HepG2 (cell line): ENCODE measurements around the gene CGREF1. TPM values are rescaled to one million over a fixed set of nuclear protein-coding genes. Genes with fewer than 3 reads are reported as not detected.

Source experiments
- ATF2 ChIP-seq: sonication (generic); formaldehyde crosslinking; IDR thresholded peaks from 2 replicates; pipeline ENCODE4 v1.4.0; 2020; ENCODE audit warnings: missing genetic modification reagents
- DMTF1 ChIP-seq: sonication (generic); formaldehyde crosslinking; IDR thresholded peaks from 2 replicates; pipeline ENCODE4 v1.4.0; 2020; ENCODE audit warnings: mild to moderate bottlenecking, missing genetic modification reagents
- EEA1 ChIP-seq: sonication (generic); formaldehyde crosslinking; IDR thresholded peaks from 2 replicates; pipeline ENCODE4 v1.5.1; 2020; ENCODE audit warnings: mild to moderate bottlenecking, missing genetic modification reagents, borderline replicate concordance
- FOSL1 ChIP-seq: sonication (generic); formaldehyde crosslinking; IDR thresholded peaks from 2 replicates; pipeline ENCODE4 v1.9.0; 2021; ENCODE audit warnings: missing genetic modification reagents, borderline replicate concordance
- FOXK1 ChIP-seq: sonication (generic); formaldehyde crosslinking; IDR thresholded peaks from 2 replicates; pipeline ENCODE4 v1.4.0; 2020; ENCODE audit warnings: low read depth, missing genetic modification reagents, borderline replicate concordance
- JDP2 ChIP-seq: sonication (generic); formaldehyde crosslinking; IDR thresholded peaks from 2 replicates; pipeline ENCODE4 v1.8.1; 2022; ENCODE audit warnings: missing genetic modification reagents, borderline replicate concordance
- KAT2B ChIP-seq: fragments of 150-350 bp; IDR thresholded peaks from 2 replicates; pipeline ENCODE4 v1.6.1; 2014; ENCODE audit warnings: low read depth, low read length, borderline replicate concordance
- MED8 ChIP-seq: sonication (generic); formaldehyde crosslinking; IDR thresholded peaks from 2 replicates; pipeline ENCODE4 v1.8.1; 2023; ENCODE audit warnings: mild to moderate bottlenecking, missing genetic modification reagents; ENCODE audit not compliant: insufficient replicate concordance
- MLLT10 ChIP-seq: sonication (generic); formaldehyde crosslinking; IDR thresholded peaks from 2 replicates; pipeline ENCODE4 v1.4.0; 2020; ENCODE audit warnings: missing genetic modification reagents
- PPARG ChIP-seq: conservative IDR thresholded peaks from 2 replicates; pipeline ENCODE4 v1.6.1; 2016; ENCODE audit warnings: missing biosample characterization, missing genetic modification reagents
- RXRB ChIP-seq: IDR thresholded peaks from 2 replicates; pipeline ENCODE4 v1.6.1; 2016; ENCODE audit warnings: borderline replicate concordance, missing genetic modification reagents, missing compliant biosample characterization
- SMAD3 ChIP-seq: sonication (generic); formaldehyde crosslinking; IDR thresholded peaks from 2 replicates; pipeline ENCODE4 v1.4.0; 2020; ENCODE audit warnings: missing genetic modification reagents
- ZFP62 ChIP-seq: sonication (generic); formaldehyde crosslinking; IDR thresholded peaks from 2 replicates; pipeline ENCODE4 v1.4.0; 2020; ENCODE audit warnings: missing genetic modification reagents
- ZKSCAN8 ChIP-seq: IDR thresholded peaks from 2 replicates; pipeline ENCODE4 v1.6.1; 2016; ENCODE audit warnings: borderline replicate concordance, missing genetic modification reagents, missing compliant biosample characterization
- ZNF101 ChIP-seq: sonication (generic); formaldehyde crosslinking; IDR thresholded peaks from 2 replicates; pipeline ENCODE4 v1.4.0; 2020; ENCODE audit warnings: mild to moderate bottlenecking, low read depth, missing genetic modification reagents, borderline replicate concordance
- ZNF230 ChIP-seq: sonication (generic); formaldehyde crosslinking; IDR thresholded peaks from 2 replicates; pipeline ENCODE4 v1.4.0; 2020; ENCODE audit warnings: mild to moderate bottlenecking, missing genetic modification reagents
- ZNF260 ChIP-seq: sonication (generic); formaldehyde crosslinking; IDR thresholded peaks from 2 replicates; pipeline ENCODE4 v1.4.0; 2020; ENCODE audit warnings: missing genetic modification reagents, low read depth, mild to moderate bottlenecking, borderline replicate concordance
- ZNF33A ChIP-seq: sonication (generic); formaldehyde crosslinking; IDR thresholded peaks from 2 replicates; pipeline ENCODE4 v1.5.1; 2020; ENCODE audit warnings: missing genetic modification reagents, mild to moderate bottlenecking, moderate library complexity, borderline replicate concordance
- ZNF713 ChIP-seq: sonication (generic); formaldehyde crosslinking; IDR thresholded peaks from 2 replicates; pipeline ENCODE4 v1.4.0; 2020; ENCODE audit warnings: mild to moderate bottlenecking, missing genetic modification reagents
- ZNF75D ChIP-seq: sonication (generic); formaldehyde crosslinking; IDR thresholded peaks from 2 replicates; pipeline ENCODE4 v1.8.1; 2023; ENCODE audit warnings: missing genetic modification reagents, mild to moderate bottlenecking, borderline replicate concordance
- polyA plus RNA-seq, 8 experiments: library from polyadenylated mRNA; depleted of rRNA in 3 of 8; stranded (reverse) in 7 of 8; unstranded in 1 of 8; fragments of >200 nt; fragmentation: Illumina TruSeq in 4 of 8; extraction: Trizol in 4 of 8; gene quantifications; 2 replicates each; pipeline versions ENCODE4 v1.2.1 to v1.2.3, GENCODE V29; 2011 to 2016; ENCODE audit warnings: low read depth in 4 of 8, missing spikeins in 1 of 8, mixed read lengths in 1 of 8; ENCODE audit not compliant: insufficient read depth in 1 of 8
- total RNA-seq, 5 experiments: library from RNA; depleted of rRNA; stranded (reverse); fragments of >200 nt; fragmentation: Illumina TruSeq; extraction: Trizol; gene quantifications; 2 replicates each; pipeline ENCODE4 v1.2.3, GENCODE V29; 2016; ENCODE audit warnings: low read depth in 1 of 5
- TF ChIP-seq, protein P1 (sequence below): sonication (generic); formaldehyde crosslinking; IDR thresholded peaks from 2 replicates; pipeline ENCODE4 v1.4.0; 2020; ENCODE audit warnings: missing genetic modification reagents, borderline replicate concordance
- TF ChIP-seq, protein P2 (sequence below): sonication (generic); formaldehyde crosslinking; IDR thresholded peaks from 2 replicates; pipeline ENCODE4 v1.8.1; 2023; ENCODE audit warnings: missing genetic modification reagents, mild to moderate bottlenecking, borderline replicate concordance
- TF ChIP-seq, protein P3 (sequence below): sonication (generic); formaldehyde crosslinking; IDR thresholded peaks from 2 replicates; pipeline ENCODE4 v1.5.1; 2020; ENCODE audit warnings: missing genetic modification reagents, mild to moderate bottlenecking, borderline replicate concordance

The CGREF1 gene
- total and polyA plus RNA-seq, 2 of the 13 experiments (the other 11 are each of a cell fraction or from before 2014, with no cell fraction given): 13.9 to 23.4 TPM

GRCh38 chr2:27118525-27119329 lies at the start of gene CGREF1 (continued):
- TF ChIP-seq ZNF101 (CRISPR knock-in tag) (no peak), ATF2 (no peak), MED8 (CRISPR knock-in tag) (no peak), SMAD3 (CRISPR knock-in tag) (no peak), ZNF260 (no peak), ZKSCAN8 (CRISPR knock-in tag) (no peak), ZNF33A (CRISPR knock-in tag) (no peak), PPARG (no peak), EEA1 (CRISPR knock-in tag) (no peak; the same call in 1 of the 2 replicates), KAT2B (no peak), ZFP62 (no peak), FOXK1 (CRISPR knock-in tag) (no peak), MLLT10 (CRISPR knock-in tag) (no peak), ZNF713 (CRISPR knock-in tag) (no peak), JDP2 (no peak), ZNF75D (CRISPR knock-in tag) (no peak), FOSL1 (CRISPR knock-in tag) (no peak), RXRB (no peak), DMTF1 (CRISPR knock-in tag) (no peak), ZNF230 (no peak)
- TF ChIP-seq, protein P1, sequence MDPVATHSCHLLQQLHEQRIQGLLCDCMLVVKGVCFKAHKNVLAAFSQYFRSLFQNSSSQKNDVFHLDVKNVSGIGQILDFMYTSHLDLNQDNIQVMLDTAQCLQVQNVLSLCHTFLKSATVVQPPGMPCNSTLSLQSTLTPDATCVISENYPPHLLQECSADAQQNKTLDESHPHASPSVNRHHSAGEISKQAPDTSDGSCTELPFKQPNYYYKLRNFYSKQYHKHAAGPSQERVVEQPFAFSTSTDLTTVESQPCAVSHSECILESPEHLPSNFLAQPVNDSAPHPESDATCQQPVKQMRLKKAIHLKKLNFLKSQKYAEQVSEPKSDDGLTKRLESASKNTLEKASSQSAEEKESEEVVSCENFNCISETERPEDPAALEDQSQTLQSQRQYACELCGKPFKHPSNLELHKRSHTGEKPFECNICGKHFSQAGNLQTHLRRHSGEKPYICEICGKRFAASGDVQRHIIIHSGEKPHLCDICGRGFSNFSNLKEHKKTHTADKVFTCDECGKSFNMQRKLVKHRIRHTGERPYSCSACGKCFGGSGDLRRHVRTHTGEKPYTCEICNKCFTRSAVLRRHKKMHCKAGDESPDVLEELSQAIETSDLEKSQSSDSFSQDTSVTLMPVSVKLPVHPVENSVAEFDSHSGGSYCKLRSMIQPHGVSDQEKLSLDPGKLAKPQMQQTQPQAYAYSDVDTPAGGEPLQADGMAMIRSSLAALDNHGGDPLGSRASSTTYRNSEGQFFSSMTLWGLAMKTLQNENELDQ (CRISPR knock-in tag): no peak
- TF ChIP-seq, protein P2, sequence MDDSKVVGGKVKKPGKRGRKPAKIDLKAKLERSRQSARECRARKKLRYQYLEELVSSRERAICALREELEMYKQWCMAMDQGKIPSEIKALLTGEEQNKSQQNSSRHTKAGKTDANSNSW (CRISPR knock-in tag): no peak
- TF ChIP-seq, protein P3, sequence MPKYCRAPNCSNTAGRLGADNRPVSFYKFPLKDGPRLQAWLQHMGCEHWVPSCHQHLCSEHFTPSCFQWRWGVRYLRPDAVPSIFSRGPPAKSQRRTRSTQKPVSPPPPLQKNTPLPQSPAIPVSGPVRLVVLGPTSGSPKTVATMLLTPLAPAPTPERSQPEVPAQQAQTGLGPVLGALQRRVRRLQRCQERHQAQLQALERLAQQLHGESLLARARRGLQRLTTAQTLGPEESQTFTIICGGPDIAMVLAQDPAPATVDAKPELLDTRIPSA: no peak
